ENCODE data around the gene CHD5. TPM values are rescaled to one million over a fixed set of nuclear protein-coding genes. Genes with fewer than 3 reads are reported as not detected.

Gene CHD5
- total RNA-seq, 1 experiment from 2014 or later = 62.9 TPM

DNA sequence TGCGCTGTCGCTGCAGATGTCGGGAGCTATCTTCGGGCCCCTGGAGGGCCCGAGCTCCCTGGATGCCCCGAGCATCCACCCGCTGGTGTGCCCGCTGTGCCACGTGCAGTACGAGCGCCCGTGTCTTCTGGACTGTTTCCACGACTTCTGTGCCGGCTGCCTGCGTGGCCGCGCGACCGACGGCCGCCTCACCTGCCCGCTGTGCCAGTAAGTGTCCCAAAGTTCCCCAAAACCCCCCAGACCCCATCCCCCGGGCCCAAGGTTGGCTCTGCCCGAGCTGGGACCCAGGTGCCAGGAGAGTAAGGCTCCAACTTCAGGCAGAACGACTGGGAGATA, 26.4 kb upstream of the CHD5 start:
- POLR2A ChIA-PET = interaction anchor here (1.1 kb wide), 1 partner anchor 17 kb away, joined by 3 read pairs; no protein-coding TSS in a partner anchor
- H3K9me3 ChIP-seq (ENCODE audit: control insufficient read depth, insufficient read depth, low read depth, low read length) = no peaks in the 10 kb centered on the region
- peak overlapping the region; percentile 90 for H3K27ac ChIP-seq (ENCODE audit: low read length)
- intact Hi-C loops (cut with micrococcal nuclease; ENCODE audit: unreplicated experiment) = no loop called here
- peaks cover 5% of the 10 kb centered on the region for H3K4me1 ChIP-seq (ENCODE audit: control insufficient read depth, insufficient read depth, low read length)
- TF ChIP-seq, protein P1, sequence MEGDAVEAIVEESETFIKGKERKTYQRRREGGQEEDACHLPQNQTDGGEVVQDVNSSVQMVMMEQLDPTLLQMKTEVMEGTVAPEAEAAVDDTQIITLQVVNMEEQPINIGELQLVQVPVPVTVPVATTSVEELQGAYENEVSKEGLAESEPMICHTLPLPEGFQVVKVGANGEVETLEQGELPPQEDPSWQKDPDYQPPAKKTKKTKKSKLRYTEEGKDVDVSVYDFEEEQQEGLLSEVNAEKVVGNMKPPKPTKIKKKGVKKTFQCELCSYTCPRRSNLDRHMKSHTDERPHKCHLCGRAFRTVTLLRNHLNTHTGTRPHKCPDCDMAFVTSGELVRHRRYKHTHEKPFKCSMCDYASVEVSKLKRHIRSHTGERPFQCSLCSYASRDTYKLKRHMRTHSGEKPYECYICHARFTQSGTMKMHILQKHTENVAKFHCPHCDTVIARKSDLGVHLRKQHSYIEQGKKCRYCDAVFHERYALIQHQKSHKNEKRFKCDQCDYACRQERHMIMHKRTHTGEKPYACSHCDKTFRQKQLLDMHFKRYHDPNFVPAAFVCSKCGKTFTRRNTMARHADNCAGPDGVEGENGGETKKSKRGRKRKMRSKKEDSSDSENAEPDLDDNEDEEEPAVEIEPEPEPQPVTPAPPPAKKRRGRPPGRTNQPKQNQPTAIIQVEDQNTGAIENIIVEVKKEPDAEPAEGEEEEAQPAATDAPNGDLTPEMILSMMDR (IDR thresholded peaks at IDR 0.05) = no peak
- TF ChIP-seq POLR2AphosphoS5 (IDR thresholded peaks at IDR 0.05; ENCODE audit: low read depth, low read length) = no peak
- no peak for TF ChIP-seq REST (IDR thresholded peaks at IDR 0.05; ENCODE audit: insufficient read depth in 1 of 2, low read depth in 2 of 2, low read length in 1 of 2)
- TF ChIP-seq SIN3A (IDR thresholded peaks at IDR 0.05; ENCODE audit: borderline replicate concordance, insufficient read depth, low read depth, low read length) = no peak
- TF ChIP-seq TCF7L2 (IDR thresholded peaks at IDR 0.05; ENCODE audit: low read depth, low read length) = no peak
- peak; percentile 1; the same call in 1 of the 2 replicates for ATAC-seq
- peaks cover 2% of the 10 kb centered on the region; the same call in 1 of the 2 replicates for H3K36me3 ChIP-seq (ENCODE audit: control insufficient read depth, insufficient read depth, low read length)
- in situ Hi-C loops (cut with HindIII; ENCODE audit: low pct_unique_long_range_greater_than_20kb, low sequenced_read_pairs) = no loop called here
- H3K27me3 ChIP-seq (ENCODE audit: control insufficient read depth, insufficient read depth, low read length) = no peaks in the 10 kb centered on the region
- peak overlapping the region; percentile 74 to 77 for H3K4me3 ChIP-seq (ENCODE audit: low read depth in 2 of 2, low read length in 2 of 2)
- CTCF ChIA-PET = interaction anchor here (0.5 kb wide), 1 partner anchor 18 kb away, joined by 3 read pairs; no protein-coding TSS in a partner anchor
- BruUV-seq (replicated peaks) = no TSS peak
- DNase-seq (ENCODE audit: low read depth, low spot score) = no peak

- no TSS peak for BruUV-seq (replicated peaks)
- no peaks in the 10 kb centered on the region for H3K9me3 ChIP-seq (ENCODE audit: control insufficient read depth, insufficient read depth, low read depth, low read length)
- H3K36me3 ChIP-seq (ENCODE audit: control insufficient read depth, insufficient read depth, low read length) = peaks cover 2% of the 10 kb centered on the region; the same call in 1 of the 2 replicates
- H3K4me3 ChIP-seq (ENCODE audit: low read depth in 2 of 2, low read length in 2 of 2) = peak within 1 kb of the TSS; percentile 74 to 77
- peaks cover 5% of the 10 kb centered on the region for H3K4me1 ChIP-seq (ENCODE audit: control insufficient read depth, insufficient read depth, low read length)
- no peaks in the 10 kb centered on the region for H3K27me3 ChIP-seq (ENCODE audit: control insufficient read depth, insufficient read depth, low read length)
- H3K27ac ChIP-seq (ENCODE audit: low read length) = peak within 1 kb of the TSS; percentile 90
- intact Hi-C loops (cut with micrococcal nuclease; ENCODE audit: unreplicated experiment) = no loop called here
- CTCF ChIA-PET = interaction anchor here (0.8 to 1.2 kb wide), 2 partner anchors 44 to 213 kb away, joined by 3 to 4 read pairs; partner anchors contain the start of gene HES2
- no peak for TF ChIP-seq REST (IDR thresholded peaks at IDR 0.05; ENCODE audit: insufficient read depth in 1 of 2, low read depth in 2 of 2, low read length in 1 of 2)
- TF ChIP-seq POLR2AphosphoS5 (IDR thresholded peaks at IDR 0.05; ENCODE audit: low read depth, low read length) = peak; percentile 89
- TF ChIP-seq SIN3A (IDR thresholded peaks at IDR 0.05; ENCODE audit: borderline replicate concordance, insufficient read depth, low read depth, low read length) = 0 out of 2 replicates have a peak, but pooled peaks have one; percentile 82
- TF ChIP-seq TCF7L2 (IDR thresholded peaks at IDR 0.05; ENCODE audit: low read depth, low read length) = no peak
- TF ChIP-seq, protein P1 (IDR thresholded peaks at IDR 0.05) = no peak
- in situ Hi-C loops (cut with HindIII; ENCODE audit: low pct_unique_long_range_greater_than_20kb, low sequenced_read_pairs) = no loop called here
- POLR2A ChIA-PET = interaction anchor here (1.1 kb wide), 1 partner anchor 18 kb away, joined by 3 read pairs; no protein-coding TSS in a partner anchor
- DNase-seq (ENCODE audit: low read depth, low spot score) (no peak), ATAC-seq (peak; percentile 83)
These were observed 25.9 kb upstream of the CHD5 start, which contains the start of gene RNF207 for GRCh38 chr1:6205849-6206519. TSS of gene RNF207 (plus strand) at chr1:6206119. CDS start at chr1:6206536, 417 bp downstream.
